GM12878 (cell line): ENCODE results near the gene GLMP. TPM values are rescaled to one million over a fixed set of nuclear protein-coding genes. Genes with fewer than 3 reads are reported as not detected.

Source experiments
- ATAC-seq: fragments of 200-7000 bp; cut with Tn5 transposase; 3 replicates; pipeline ENCODE4 v1.9.1; 2020; ENCODE audit warnings: mild to moderate bottlenecking, moderate library complexity
- BruUV-seq: library from RNA; stranded (reverse); fragments of 400-500 nt; replicated peaks from 2 replicates; lab custom pipeline; 2021; lab: Mats Ljungman, UMichigan
- CTCF ChIA-PET: fragments of 300-600 bp; sonication (Branson Sonifier 250); formaldehyde crosslinking; extraction: SDS; loops from one replicate; lab custom pipeline; 2021; ENCODE audit warnings: inconsistent platforms; lab: Yijun Ruan, JAX
- POLR2A ChIA-PET: fragments of 350-600 bp; formaldehyde crosslinking; extraction: SDS; loops from one replicate; lab custom pipeline; 2021; ENCODE audit warnings: inconsistent platforms; lab: Charles Lee
- RAD21 ChIA-PET: fragments of 300-600 bp; sonication (Branson Sonifier 250); formaldehyde crosslinking; loops from one replicate; lab custom pipeline; 2023; ENCODE audit warnings: antibody characterized with exemption; ENCODE audit not compliant: unreplicated experiment; lab: Charles Lee
- SMC1A ChIA-PET: fragments of 300-600 bp; sonication (Branson Sonifier 250); formaldehyde crosslinking; loops from one replicate; lab custom pipeline; 2023; ENCODE audit not compliant: unreplicated experiment, uncharacterized antibody; lab: Charles Lee
- DNase-seq: peaks from one replicate; pipeline ENCODE4 v3.0.0-alpha.2; 2011; ENCODE audit warnings: low read depth, low spot score
- FAIRE-seq: peaks from 3 replicates; lab custom pipeline; 2011; peaks lifted over from hg19 to GRCh38; lab: Jason Lieb, UNC
- H2AFZ ChIP-seq: 2 replicates; pipeline ENCODE4 v1.6.0; 2011; ENCODE audit warnings: low read depth, low read length, control low read depth; ENCODE audit not compliant: control insufficient read depth
- H3K27ac ChIP-seq: 2 replicates; pipeline ENCODE4 v1.5.1; 2011; ENCODE audit warnings: control low read depth; ENCODE audit not compliant: control insufficient read depth, insufficient read depth
- H3K27me3 ChIP-seq, 2 experiments: replicated peaks in 1 of 2; 2 replicates each; pipeline versions ENCODE4 v1.6.0 to v1.6.1; 2011; ENCODE audit warnings: low read length in 1 of 2; ENCODE audit not compliant: control insufficient read depth in 2 of 2, insufficient read depth in 2 of 2
- H3K36me3 ChIP-seq, 2 experiments: 2 replicates each; pipeline ENCODE4 v1.5.1; 2011; ENCODE audit warnings: low read length in 1 of 2; ENCODE audit not compliant: control insufficient read depth in 2 of 2, insufficient read depth in 2 of 2
- H3K4me1 ChIP-seq: 2 replicates; pipeline ENCODE4 v1.6.1; 2011; ENCODE audit warnings: mild to moderate bottlenecking, low read length, moderate library complexity, mixed read lengths; ENCODE audit not compliant: control insufficient read depth, insufficient read depth
- H3K4me2 ChIP-seq: 2 replicates; pipeline ENCODE4 v1.6.0; 2011; ENCODE audit warnings: control low read depth; ENCODE audit not compliant: control insufficient read depth, insufficient read depth
- H3K4me3 ChIP-seq: fragments of 200-600 bp; sonication (generic); 2 replicates; pipeline ENCODE4 v1.5.1; 2016
- H3K79me2 ChIP-seq: 2 replicates; pipeline ENCODE4 v1.6.0; 2011; ENCODE audit warnings: low read length; ENCODE audit not compliant: control insufficient read depth, insufficient read depth
- H3K9ac ChIP-seq: 2 replicates; pipeline ENCODE4 v1.8.0; 2011; ENCODE audit warnings: low read length, control low read depth, mixed read lengths; ENCODE audit not compliant: control insufficient read depth, insufficient read depth
- H3K9me3 ChIP-seq: replicated peaks from 3 replicates; pipeline ENCODE4 v1.5.1; 2011; ENCODE audit warnings: mild to moderate bottlenecking, low read length; ENCODE audit not compliant: control insufficient read depth, insufficient read depth
- H4K20me1 ChIP-seq: 2 replicates; pipeline ENCODE4 v1.6.0; 2011; ENCODE audit not compliant: control insufficient read depth, insufficient read depth
- ATF2 ChIP-seq: IDR thresholded peaks from 2 replicates; pipeline ENCODE4 v1.6.1; 2012; ENCODE audit warnings: low read length, inconsistent platforms
- DPF2 ChIP-seq: fragments of 450-650 bp; IDR thresholded peaks from 2 replicates; pipeline ENCODE4 v1.6.1; 2017; ENCODE audit warnings: mild to moderate bottlenecking
- EED ChIP-seq: sonication (generic); IDR thresholded peaks from 2 replicates; pipeline ENCODE4 v1.6.1; 2016; ENCODE audit warnings: antibody characterized with exemption, low read depth
- FOXM1 ChIP-seq: IDR thresholded peaks from 2 replicates; pipeline ENCODE4 v1.6.1; 2012; ENCODE audit warnings: low read depth, mild to moderate bottlenecking, inconsistent platforms, low read length, moderate library complexity
- LARP7 ChIP-seq: fragments of 450-650 bp; IDR thresholded peaks from 2 replicates; pipeline ENCODE4 v1.6.1; 2017; ENCODE audit warnings: mild to moderate bottlenecking
- NR2C1 ChIP-seq: fragments of 450-650 bp; IDR thresholded peaks from 2 replicates; pipeline ENCODE4 v1.6.1; 2017; ENCODE audit warnings: antibody characterized with exemption, mild to moderate bottlenecking, moderate library complexity
- RB1 ChIP-seq: fragments of 450-650 bp; formaldehyde crosslinking; IDR thresholded peaks from 2 replicates; pipeline ENCODE4 v1.6.1; 2017; ENCODE audit warnings: mild to moderate bottlenecking, borderline replicate concordance
- RBBP5 ChIP-seq: fragments of 200-600 bp; sonication (generic); conservative IDR thresholded peaks from 2 replicates; pipeline ENCODE4 v1.6.1; 2016
- RCOR1 ChIP-seq: conservative IDR thresholded peaks from 2 replicates; pipeline ENCODE4 v1.6.1; 2012; ENCODE audit warnings: low read depth, low read length, improper control_type of control experiment
- REST ChIP-seq: IDR thresholded peaks from 2 replicates; pipeline ENCODE4 v1.6.1; 2012; ENCODE audit warnings: mild to moderate bottlenecking, low read depth, low read length
- SMAD5 ChIP-seq: IDR thresholded peaks from 2 replicates; pipeline ENCODE4 v1.6.1; 2016; ENCODE audit warnings: antibody characterized with exemption, low read depth
- SREBF1 ChIP-seq: IDR thresholded peaks from 2 replicates; pipeline ENCODE4 v1.6.1; 2012; ENCODE audit warnings: mild to moderate bottlenecking, low read length
- SUPT20H ChIP-seq: IDR thresholded peaks from 2 replicates; pipeline ENCODE4 v1.6.1; 2011; ENCODE audit warnings: low read depth, mild to moderate bottlenecking, low read length, moderate library complexity, borderline replicate concordance; ENCODE audit not compliant: control insufficient read depth
- TCF3 ChIP-seq: IDR thresholded peaks from 2 replicates; pipeline ENCODE4 v1.6.1; 2012; ENCODE audit warnings: low read depth, mild to moderate bottlenecking, low read length, borderline replicate concordance; ENCODE audit not compliant: insufficient read depth
- ZNF274 ChIP-seq: IDR thresholded peaks from one replicate; pipeline ENCODE4 v1.8.0; 2011; ENCODE audit not compliant: insufficient read length, insufficient read depth
- WGBS: methylation state at CpG from one replicate; pipeline ENCODE4 v1.1.6; 2016; ENCODE audit warnings: low lambda C conversion rate; ENCODE audit not compliant: insufficient replicate concordance, insufficient coverage; ENCODE audit errors: missing lambda C conversion rate; 5-methylcytosine and 5-hydroxymethylcytosine counted together
- in situ Hi-C: fragments of 300-500 bp; cut with MboI; formaldehyde crosslinking; loops from 9 replicates; pipeline ENCODE4 v1.14.3; 2018; ENCODE audit warnings: mixed read lengths
- intact Hi-C: fragments of 100-400 bp; cut with micrococcal nuclease; formaldehyde crosslinking; loops from one replicate; pipeline ENCODE4 v1.14.2; 2022; ENCODE audit not compliant: unreplicated experiment
- polyA plus RNA-seq, 11 experiments: library from polyadenylated mRNA; depleted of rRNA in 4 of 11; unstranded in 6 of 11; stranded (reverse) in 5 of 11; fragments of >200 nt; fragmentation: Nextera tagmentation in 4 of 11; fragmentation: Illumina TruSeq in 1 of 11; extraction: Ambion mirVana in 4 of 11; extraction: Trizol in 1 of 11; gene quantifications; 1 replicate in 1 of 11; 2 replicates in 10 of 11; pipeline versions ENCODE4 v1.2.1 to v1.2.3, GENCODE V29; 2011 to 2016; ENCODE audit warnings: inconsistent platforms in 2 of 11, missing spikeins in 2 of 11, low read depth in 1 of 11
- total RNA-seq, 4 experiments: library from RNA; depleted of rRNA in 3 of 4; stranded (reverse); fragments of >200 nt in 3 of 4; fragmentation: Illumina TruSeq in 1 of 4; extraction: Trizol in 1 of 4; gene quantifications; 2 replicates each; pipeline versions ENCODE4 v1.2.1 to v1.2.3, GENCODE V29; 2013 to 2021
- TF ChIP-seq, protein P1 (sequence below): fragments of 450-650 bp; IDR thresholded peaks from 2 replicates; pipeline ENCODE4 v1.6.1; 2017; ENCODE audit warnings: borderline replicate concordance

GLMP gene
- total and polyA plus RNA-seq, 10 of the 15 experiments (the other 5 are each of a cell fraction or from before 2014, with no cell fraction given), result 4.4 to 30.0 (median 19.5) TPM

GRCh38 chr1:156270314-156270713 lies 25.2 kb downstream of the GLMP start:
- DNase-seq (no peak), FAIRE-seq (no peak), ATAC-seq (no peak)
- Histone ChIP-seq H3K4me2 (no peak overlapping the region), H2AFZ (no peak overlapping the region), H3K9me3 (no peaks in the 10 kb centered on the region), H3K4me3 (no peak overlapping the region), H3K79me2 (no peaks in the 10 kb centered on the region), H3K27ac (no peak overlapping the region), H3K27me3 (no peaks in the 10 kb centered on the region), H3K4me1 (no peaks in the 10 kb centered on the region), H4K20me1 (no peaks in the 10 kb centered on the region), H3K36me3 (peaks cover 37 to 62% of the 10 kb centered on the region in 2 experiments), H3K9ac (no peak overlapping the region)
- SMC1A ChIA-PET, result interaction anchor here (1.1 to 1.6 kb wide), 2 partner anchors 10 to 47 kb away, joined by 3 read pairs; no protein-coding TSS in a partner anchor
- RAD21 ChIA-PET, result no interaction called here
- POLR2A ChIA-PET, result interaction anchor here (0.7 to 2.7 kb wide), 5 partner anchors 10 to 376 kb away, joined by 3 to 12 read pairs (median 4); partner anchors contain the start of gene SMG5
- in situ Hi-C loops (no loop called here), intact Hi-C loops (no loop called here)
- no peak for TF ChIP-seq REST
- TF ChIP-seq SUPT20H, result no peak
- TF ChIP-seq, protein P1, sequence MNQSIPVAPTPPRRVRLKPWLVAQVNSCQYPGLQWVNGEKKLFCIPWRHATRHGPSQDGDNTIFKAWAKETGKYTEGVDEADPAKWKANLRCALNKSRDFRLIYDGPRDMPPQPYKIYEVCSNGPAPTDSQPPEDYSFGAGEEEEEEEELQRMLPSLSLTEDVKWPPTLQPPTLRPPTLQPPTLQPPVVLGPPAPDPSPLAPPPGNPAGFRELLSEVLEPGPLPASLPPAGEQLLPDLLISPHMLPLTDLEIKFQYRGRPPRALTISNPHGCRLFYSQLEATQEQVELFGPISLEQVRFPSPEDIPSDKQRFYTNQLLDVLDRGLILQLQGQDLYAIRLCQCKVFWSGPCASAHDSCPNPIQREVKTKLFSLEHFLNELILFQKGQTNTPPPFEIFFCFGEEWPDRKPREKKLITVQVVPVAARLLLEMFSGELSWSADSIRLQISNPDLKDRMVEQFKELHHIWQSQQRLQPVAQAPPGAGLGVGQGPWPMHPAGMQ, result no peak
- no peak for TF ChIP-seq RB1
- TF ChIP-seq DPF2, result no peak
- TF ChIP-seq EED, result no peak
- TF ChIP-seq SREBF1, result no peak
- no peak for TF ChIP-seq RBBP5
- no peak for TF ChIP-seq ATF2
- no peak for TF ChIP-seq SMAD5
- TF ChIP-seq RCOR1, result no peak
- no peak for TF ChIP-seq LARP7
- TF ChIP-seq ZNF274, result no peak
- TF ChIP-seq TCF3, result no peak
- TF ChIP-seq NR2C1, result no peak
- no peak for TF ChIP-seq FOXM1
- 98% methylated on average over 3 of the region's 3 CpGs for whole genome bisulfite sequencing
- BruUV-seq, result no TSS peak
- CTCF ChIA-PET, result interaction anchor here (0.6 to 2.1 kb wide), 2 partner anchors 11 to 211 kb away, joined by 6 to 9 read pairs; partner anchors contain the start of gene SMG5
